ENCODE data around the gene PIK3R2.

DNA sequence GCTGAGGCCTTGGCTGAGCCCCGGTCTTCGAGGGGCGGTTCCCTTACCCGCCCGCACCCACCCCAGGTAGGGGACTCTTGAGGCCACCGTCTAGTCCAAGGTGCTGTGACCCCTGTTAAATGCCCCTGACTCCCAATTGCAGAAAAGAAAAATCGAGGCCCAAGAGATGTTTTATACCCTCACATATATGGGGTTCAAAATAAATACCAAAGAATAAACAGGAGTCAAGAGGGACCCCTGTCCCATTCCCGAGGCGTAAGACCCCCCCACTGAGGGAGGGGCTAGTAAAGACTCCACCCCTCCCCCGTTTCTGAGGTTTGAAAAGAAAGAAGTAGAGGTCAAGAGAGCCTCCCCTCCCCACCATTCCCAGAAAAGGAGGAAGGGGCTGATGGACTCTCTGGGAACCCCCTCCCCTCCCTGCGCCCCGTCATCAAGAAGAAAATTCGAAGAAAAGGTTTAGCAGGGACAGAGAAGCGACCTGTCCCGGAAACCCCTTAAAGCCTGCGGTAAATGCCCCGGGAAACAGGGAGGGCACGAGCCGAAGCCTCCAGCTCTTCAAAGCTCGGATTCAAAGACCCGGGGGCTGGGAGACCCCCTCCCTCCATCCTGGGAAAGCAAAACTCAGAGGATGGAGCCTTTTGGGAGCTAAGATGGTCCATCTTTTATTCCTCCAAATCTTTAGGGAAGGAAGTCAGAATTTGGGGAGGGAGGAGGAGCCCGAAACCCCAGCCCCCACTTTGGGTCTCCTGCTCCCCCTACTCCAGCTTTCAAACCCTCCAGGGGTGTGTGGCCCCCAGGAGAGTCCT lies 51.6 kb downstream of the PIK3R2 start:
- TF ChIP-seq GATA3 (IDR thresholded peaks at IDR 0.05; ENCODE audit: low read depth, low read length) = no peak
- no peak for TF ChIP-seq GATA2 (IDR thresholded peaks at IDR 0.05; ENCODE audit: low read depth, low read length)
